Fibroblast of villous mesenchyme (primary cell): ENCODE results near the gene INTS1. TPM values are rescaled to one million over a fixed set of nuclear protein-coding genes. Genes with fewer than 3 reads are reported as not detected.
A peak's percentile ranks its signal among the peaks of the same experiment; 100 is the strongest.
"Not testable (repeated sequence)": the region's sequence is repeated elsewhere in the genome, so short reads cannot be mapped to it uniquely, and the experiment has no call there.

ENCODE experiments used
- DNase-seq: peaks from one replicate; pipeline ENCODE4 v3.0.0-alpha.2; 2010; ENCODE audit warnings: low read depth
- H3K4me3 ChIP-seq: 2 replicates; pipeline ENCODE4 v1.5.1; 2011; ENCODE audit warnings: low read depth, mild to moderate bottlenecking, low read length
- total RNA-seq: library from RNA; depleted of rRNA; stranded (reverse); fragments of >200 nt; gene quantifications from 2 replicates; pipeline ENCODE4 v1.2.3, GENCODE V29; 2012
- TF ChIP-seq, protein P1 (sequence below): IDR thresholded peaks from 2 replicates; pipeline ENCODE4 v1.5.1; 2012; ENCODE audit warnings: low read depth, mild to moderate bottlenecking, low read length; ENCODE audit not compliant: insufficient read depth

Gene INTS1
- total RNA-seq, 1 donor: 45.3 TPM

DNA sequence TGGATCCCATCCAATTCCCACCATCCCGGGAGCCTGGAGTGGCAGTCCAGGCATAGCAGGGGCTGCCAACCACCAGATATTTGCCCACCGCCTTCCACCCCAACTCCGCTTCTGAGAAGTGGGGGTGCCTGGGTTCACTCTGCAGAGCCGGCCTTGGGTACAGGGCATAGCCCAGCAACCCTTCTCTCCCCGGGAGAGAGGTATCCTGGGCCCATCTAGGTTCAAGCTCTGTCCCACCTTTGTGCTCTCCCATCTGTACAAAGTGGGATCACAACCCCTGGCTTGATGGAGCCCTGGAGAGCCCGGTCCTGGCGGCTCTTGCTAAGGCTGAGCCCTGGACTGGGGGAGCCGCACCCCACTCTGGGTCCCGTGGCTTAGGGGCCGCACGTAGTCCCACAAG lies 57.1 kb downstream of the INTS1 start:
- DNase-seq: no peak
- TF ChIP-seq, protein P1, sequence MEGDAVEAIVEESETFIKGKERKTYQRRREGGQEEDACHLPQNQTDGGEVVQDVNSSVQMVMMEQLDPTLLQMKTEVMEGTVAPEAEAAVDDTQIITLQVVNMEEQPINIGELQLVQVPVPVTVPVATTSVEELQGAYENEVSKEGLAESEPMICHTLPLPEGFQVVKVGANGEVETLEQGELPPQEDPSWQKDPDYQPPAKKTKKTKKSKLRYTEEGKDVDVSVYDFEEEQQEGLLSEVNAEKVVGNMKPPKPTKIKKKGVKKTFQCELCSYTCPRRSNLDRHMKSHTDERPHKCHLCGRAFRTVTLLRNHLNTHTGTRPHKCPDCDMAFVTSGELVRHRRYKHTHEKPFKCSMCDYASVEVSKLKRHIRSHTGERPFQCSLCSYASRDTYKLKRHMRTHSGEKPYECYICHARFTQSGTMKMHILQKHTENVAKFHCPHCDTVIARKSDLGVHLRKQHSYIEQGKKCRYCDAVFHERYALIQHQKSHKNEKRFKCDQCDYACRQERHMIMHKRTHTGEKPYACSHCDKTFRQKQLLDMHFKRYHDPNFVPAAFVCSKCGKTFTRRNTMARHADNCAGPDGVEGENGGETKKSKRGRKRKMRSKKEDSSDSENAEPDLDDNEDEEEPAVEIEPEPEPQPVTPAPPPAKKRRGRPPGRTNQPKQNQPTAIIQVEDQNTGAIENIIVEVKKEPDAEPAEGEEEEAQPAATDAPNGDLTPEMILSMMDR: no peak
- no peak overlapping the region for H3K4me3 ChIP-seq

DNA sequence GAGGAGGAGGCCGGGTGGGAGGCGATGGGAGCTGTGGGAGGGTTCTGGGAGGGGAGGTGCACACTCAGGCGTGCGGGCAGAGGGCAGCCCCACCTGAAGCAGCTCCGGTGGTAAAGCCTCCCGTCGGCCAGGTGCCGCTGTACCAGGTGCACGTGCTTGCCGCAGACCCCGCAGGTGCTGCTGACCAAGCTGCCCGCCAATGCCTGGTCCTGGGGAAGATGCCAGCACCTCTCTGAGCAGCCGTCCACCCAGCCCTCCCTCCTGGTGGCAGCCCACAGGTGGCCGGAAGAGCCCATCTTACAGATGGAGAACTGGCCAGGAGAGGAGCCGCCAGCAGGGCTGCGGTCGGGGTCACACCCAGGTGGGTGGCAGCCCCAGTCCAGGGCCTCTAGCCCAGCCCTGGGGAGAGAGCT lies 57.6 kb downstream of the INTS1 start:
- no peak overlapping the region for H3K4me3 ChIP-seq
- no peak for DNase-seq
- TF ChIP-seq, protein P1: no peak

DNA sequence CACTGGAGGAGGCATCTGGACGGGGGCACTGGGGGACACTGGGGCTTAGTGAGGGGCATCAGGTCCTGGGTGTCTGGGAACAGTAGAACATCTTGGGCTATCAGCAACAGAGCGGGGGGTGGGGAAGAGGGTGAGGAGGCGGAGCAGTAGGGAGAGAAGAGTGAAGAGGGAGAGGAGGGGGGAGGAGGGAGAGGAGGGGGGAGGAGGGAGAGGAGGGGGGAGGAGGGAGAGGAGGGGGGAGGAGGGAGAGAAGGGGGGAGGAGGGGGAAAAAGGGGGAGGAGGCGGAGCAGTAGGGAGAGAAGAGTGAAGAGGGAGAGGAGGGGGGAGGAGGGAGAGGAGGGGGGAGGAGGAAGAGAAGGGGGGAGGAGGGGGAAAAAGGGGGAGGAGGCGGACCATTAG lies 58.2 kb downstream of the INTS1 start:
- peak; percentile 73 for DNase-seq
- H3K4me3 ChIP-seq: not testable (repeated sequence)

DNA sequence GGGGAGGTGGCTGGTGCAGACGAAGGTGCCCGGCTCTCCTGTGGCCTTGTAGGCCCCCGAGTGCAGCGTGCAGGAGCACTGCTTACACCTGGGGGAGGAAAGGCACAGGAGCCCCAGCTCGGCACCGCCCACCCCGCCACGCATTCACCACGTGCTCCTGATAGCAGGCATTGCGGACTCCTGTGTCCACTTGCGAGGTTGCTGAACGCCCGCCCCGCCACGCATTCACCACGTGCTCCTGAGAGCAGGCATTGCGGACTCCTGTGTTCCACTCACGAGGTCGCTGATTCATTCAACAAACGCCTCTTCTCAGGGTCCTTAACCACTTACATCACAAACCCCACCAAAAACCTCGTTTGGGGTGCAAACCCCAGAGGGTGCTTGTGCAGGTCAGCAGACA lies 58.8 kb downstream of the INTS1 start:
- no peak for DNase-seq
- TF ChIP-seq, protein P1: no peak
- no peak overlapping the region for H3K4me3 ChIP-seq

DNA sequence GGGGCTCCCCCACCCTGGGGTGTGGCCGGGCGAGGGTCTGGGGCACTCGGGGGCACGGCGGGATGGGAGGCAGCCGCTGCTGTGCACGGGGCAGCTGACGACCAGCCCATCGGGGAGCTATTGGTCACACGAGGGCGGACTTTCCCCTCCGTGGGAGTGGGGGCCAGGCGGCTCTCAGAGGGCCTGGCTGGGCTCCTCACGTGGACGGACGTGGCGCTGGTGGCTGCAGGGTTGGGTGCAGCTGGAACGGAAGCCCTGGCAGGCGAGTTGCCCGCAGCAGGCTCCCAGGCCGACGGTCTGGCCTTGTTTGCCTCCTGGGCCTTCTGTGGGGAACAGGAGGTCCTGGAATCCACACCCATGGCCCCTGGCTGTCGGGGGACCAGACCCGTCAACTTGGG lies 59.3 kb downstream of the INTS1 start:
- DNase-seq: no peak
- TF ChIP-seq, protein P1: no peak
- H3K4me3 ChIP-seq: no peak overlapping the region

DNA sequence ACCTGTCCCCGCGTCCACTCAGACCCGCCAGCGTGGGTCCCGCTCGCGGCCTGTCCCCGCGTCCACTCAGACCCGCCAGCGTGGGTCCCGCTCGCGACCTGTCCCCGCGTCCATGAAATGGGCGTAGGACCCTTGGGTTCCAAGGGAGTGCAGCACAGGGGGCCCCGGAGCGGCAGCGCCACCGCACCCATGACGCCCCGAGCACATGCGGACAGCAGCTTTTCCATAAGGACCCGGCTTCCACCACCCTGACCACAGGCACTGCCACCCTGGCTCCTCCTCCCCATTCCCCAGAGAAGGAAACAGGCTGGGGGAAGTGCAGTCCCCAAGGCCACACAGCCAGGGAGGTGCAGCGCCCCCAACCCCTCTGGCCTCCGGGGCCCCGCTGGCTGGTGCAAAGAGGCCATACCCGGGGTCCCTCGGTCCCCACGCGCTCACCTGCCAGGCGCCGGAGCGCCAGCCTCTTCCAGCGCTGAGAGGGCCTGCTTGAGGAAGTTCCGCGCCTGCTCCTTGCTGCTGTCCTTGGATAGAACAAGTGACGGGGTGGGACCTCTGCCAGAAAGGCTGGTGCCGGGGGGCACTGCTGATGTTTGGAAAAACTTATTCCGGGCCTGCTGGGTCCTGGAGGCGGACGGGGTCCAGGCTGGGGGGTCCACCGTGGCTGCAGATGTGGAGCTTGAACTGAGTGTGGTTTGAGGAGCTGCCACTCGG lies 59.8 kb downstream of the INTS1 start:
- DNase-seq: no peak
- H3K4me3 ChIP-seq: no peak overlapping the region
- TF ChIP-seq, protein P1: no peak

DNA sequence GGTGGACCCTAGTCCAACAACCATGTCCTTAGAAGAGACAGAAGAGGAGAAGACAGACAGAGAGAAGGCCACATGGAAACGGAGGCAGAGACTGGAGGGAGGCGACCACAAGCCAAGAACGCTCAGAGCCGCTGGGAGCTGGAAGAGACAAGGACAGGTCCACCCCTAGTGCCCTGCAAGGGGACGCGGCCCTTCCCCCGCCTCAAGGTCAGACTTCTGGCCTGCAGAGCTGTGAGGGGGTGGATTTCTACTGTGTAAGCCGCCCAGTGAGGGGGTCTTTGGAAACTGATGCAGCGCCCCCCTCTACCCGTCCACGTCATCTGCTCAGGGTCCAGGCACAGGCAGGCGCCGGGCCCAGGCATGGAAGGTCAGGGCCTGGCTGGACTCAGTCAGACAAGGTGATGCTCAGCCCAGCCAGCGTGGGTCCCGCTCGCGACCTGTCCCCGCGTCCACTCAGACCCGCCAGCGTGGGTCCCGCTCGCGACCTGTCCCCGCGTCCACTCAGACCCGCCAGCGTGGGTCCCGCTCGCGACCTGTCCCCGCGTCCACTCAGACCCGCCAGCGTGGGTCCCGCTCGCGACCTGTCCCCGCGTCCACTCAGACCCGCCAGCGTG lies 60.5 kb downstream of the INTS1 start:
- H3K4me3 ChIP-seq: not testable (repeated sequence)

More for the DNA sequence above, 60.5 kb downstream of the INTS1 start:
- not testable (repeated sequence) for DNase-seq
